Stimulated activated CD4-positive, alpha-beta T cell treated with anti-CD3 and anti-CD28 coated beads, Interleukin-2, amount 100 ng/mL, for 48 hours (primary cell): ENCODE results near the gene ATG4A.

ENCODE experiments used
- DNase-seq, 2 donors: peaks; one replicate each; pipeline ENCODE4 v3.0.0-alpha.2; 2020

The ATG4A gene

DNA sequence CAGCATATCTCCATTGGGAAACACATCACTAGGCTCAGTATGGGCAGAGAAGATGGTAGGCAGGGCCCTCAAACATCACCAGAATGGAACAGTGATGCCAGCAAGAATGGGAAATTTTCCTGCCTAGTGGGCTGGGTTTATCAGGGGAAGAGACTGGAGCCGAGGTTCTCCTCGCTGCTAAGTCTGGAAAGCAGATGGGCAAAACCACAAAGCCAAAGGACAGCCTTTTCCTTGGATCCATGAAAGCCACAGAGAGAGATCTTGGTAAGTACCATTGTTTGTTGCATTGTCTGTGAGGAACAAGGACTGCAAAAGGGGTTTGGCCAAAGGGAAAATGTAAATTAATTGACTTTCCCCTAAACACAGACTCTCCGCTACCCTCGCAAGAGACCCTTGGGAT lies 80.1 kb downstream of the ATG4A start:
- no peak for DNase-seq

DNA sequence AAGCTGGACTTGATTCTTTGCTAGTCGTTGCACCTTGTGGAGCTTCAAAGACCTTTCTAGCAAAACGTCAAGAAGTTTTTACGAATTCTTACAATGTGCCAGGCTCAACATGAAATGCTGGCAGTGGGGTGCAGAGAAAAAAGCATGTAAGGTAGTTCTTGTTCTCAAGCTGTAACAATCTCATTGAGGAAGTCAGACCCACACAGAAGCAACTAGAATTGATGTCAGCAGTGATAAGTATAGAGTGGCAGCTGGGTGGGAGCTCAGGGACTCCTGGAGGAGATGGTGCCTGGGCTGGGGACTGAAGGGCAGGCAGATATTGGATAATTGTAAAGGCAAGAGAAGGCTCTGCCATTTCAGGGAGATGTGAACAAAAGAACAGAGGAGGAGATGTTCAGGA lies 82.3 kb downstream of the ATG4A start:
- no peak for DNase-seq

DNA sequence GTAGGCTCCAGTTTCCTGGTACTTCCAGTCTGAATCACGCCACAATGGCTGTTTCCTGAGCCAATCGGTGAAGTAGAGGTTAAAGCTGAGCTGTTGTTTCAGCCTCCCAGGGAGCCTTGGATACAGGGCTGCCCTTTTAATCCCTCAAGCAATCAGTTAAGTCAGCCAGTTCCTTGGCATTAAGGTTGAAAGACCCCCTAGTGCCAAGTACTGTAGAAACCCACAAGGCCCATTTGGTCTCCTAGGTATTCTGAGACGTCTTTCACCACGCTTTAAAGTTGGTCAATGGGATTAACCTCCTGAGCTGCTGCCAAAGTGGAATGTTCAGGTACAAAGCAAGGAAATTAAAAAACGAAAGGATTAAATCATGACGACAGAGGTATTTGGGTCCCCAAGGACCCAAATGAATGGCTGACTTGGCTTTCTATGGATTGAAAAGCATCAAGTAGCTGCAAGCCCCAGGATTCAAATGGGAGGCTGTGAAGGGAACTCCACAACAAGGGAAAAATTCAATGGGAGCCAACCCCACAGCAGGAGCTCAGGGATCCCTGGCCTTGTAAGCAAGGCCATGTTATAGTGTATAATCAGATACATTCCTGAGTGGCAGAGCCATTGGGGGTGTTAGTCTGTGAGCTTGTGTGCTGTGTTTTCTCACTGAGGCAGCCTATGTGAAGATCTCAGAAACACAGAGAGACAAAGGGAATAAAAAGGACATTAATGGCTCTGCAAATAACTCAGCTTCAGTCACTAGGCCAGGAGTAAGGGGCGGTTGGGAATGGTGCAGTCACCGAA lies 86.0 kb downstream of the ATG4A start:
- DNase-seq: no peak

DNA sequence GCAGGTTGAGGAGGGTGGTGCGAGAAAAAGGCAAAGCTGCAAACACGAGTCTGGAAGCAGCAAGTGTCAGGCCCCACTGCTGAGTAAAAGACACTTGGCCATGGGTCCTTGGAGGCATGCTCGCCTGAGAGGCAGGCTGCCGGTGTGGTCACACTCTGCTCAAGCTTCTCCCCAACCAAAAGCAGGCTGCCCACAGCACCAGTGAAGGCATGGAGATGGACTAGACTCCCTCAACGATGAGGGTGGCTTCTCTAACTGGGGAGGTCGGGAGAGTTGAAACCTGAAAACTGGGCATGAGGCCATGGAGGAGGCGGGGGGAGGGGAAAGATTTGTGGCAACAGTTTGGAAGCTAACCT lies 86.5 kb downstream of the ATG4A start:
- no peak for DNase-seq

DNA sequence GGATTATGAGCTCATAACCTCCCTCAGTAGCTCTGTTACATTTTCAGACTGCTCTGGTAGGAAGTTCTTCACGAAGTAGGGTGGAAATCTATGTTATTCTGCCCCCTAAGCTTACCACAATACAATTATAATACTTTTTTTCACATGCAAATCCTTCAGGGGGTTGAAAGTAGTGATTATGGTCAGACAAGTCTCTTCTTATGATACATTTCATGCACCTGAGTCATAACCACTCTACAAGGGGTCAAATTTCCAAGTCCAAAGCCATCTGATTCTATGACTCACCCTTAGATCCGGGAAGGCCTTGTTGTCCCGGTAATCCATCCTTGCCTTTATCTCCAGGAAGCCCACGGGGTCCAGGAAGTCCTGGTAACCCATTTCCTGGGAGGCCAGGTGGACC lies 95.2 kb downstream of the ATG4A start:
- DNase-seq: no peak

DNA sequence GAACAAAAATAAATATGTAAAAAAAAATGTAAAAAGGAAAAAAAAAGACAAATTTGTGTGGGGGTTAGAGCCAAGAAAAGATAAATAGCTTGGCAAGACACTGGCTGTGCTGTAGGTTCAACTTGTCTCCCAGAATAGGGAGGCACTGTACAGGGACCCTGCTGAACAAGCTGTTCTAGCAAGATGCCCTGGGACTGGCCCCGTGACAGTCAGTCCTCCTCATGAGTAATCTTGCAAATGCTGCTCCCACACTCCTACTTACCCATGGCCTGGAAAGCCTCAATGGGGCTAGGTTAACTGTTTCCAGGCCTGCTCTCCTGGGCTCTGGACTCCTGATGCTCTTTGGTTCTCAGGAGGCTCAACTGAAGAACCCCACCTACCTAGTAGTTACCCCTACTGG lies 106.8 kb downstream of the ATG4A start:
- no peak for DNase-seq

DNA sequence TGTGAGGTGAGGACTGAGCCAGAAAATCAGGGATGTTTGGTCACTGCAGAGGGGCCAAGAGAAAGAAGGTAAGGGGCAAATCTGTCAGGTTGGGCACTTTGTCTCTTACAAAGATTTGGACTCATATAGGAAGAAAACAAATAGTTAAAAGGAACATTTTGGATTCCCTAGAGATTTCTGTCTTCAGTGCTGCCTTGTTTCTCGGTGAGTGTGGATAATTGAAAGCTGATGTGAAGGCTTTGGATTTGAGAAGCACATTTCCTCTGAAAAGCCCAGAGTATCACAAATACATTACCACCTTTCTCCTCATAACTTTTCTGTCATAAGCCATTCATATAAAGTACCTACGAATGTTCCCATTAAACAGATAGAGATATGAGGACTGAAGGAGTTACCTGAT lies 107.5 kb downstream of the ATG4A start:
- DNase-seq: no peak

DNA sequence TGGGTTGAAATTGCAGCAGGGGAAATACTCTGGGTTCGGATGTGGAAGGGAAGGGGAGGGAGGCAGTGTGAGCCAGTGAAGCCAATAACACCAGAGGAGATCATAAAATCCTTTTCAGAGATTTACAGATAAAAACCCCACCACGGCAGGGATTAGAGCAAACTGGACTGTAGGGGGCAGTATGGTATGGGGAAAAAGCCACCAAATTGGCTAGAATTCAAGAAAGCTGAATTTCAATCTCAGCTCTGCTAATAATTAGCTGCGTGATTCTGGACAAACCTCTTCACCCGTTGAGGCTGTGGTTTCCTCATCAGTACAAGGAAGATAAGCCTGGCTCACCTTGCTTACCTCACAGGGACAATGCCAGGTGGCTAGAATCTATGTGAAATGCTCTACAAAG lies 108.1 kb downstream of the ATG4A start:
- peak; percentile 0 to 16 for DNase-seq

DNA sequence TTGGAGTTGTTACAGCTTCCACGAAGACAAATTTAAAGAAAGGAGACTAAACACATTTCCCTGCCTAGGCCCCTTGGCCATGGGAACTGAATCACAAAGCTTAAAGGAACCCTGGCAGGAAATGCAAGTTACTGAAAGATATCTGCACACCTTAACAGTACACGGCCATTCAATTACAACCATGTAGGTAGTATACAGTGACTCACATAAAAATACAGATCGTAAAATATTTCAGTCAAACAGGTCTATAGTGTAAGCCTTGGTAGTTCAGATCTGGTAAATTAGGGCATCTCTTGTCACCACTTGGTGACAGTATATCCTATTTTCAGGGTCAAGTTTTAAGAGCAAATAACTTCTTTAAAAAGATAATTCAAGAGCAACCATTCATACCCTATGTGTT lies 112.0 kb downstream of the ATG4A start:
- no peak for DNase-seq
